ENCODE results near the gene TLCD3B.

GRCh38 chr16:30010844-30011713 lies 20.0 kb downstream of the TLCD3B start, which contains the start of gene DOC2A:
- TF ChIP-seq CTCF (IDR thresholded peaks at IDR 0.05), result no peak
- TF ChIP-seq POLR2A (IDR thresholded peaks at IDR 0.05), result no peak
